ELF-1 (cell line): Measurements from ENCODE around the gene MGST2.

Experiments used
- DNase-seq: peaks from one replicate; pipeline ENCODE4 v3.0.0-alpha.2; 2016; ENCODE audit warnings: low read depth, low spot score

The MGST2 gene

DNA sequence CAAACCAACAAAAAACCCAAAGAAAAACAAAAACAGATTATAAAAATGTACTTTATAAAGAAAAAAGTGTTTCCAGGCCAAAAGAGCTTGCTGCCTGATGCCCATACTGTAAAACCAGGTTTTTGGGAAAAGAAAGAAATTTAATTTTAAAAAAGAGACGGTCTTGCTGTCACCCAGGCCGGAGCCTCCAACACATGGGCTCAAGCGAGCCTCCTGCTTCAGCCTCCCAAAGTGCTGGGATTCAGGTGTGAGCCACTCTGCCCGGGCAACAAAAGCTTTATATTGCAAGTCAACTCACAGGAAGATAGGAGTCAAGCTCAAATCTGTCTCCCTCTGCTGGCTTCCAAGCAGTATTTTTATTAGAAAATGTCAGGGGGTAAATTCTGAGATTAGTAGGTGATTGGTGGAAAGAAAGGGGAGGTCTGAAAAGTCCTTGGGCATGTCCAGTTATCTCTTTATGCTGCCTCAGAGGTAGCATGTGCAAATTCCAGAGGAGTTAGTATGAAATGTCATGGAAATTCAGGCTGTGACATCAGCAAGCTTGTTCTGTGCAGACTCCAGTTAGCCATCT lies 39.4 kb downstream of the MGST2 start:
- DNase-seq: no peak

- no peak for DNase-seq
Observed at GRCh38 chr4:139709660-139710059, 44.0 kb downstream of the MGST2 start.

- no peak for DNase-seq
Observed at GRCh38 chr4:139710073-139710472, 44.5 kb downstream of the MGST2 start.

DNA sequence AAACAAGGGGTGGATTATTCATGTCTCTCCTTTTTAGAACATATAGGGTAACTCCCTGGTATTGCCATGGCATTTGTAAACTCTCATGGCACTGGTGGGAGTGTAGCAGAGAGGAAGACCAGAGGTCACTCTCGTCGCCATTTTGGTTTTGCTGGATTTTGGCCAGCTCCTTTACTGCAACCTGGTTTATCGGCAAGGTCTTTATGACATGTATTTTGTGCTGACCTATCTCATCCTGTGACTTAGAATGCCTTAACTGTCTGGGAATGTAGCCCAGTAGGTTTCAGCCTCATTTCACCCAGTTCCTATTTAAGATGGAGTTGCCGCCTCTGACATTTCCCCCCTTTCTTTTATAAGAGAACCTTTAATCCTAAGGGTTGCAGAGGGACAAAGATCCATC lies 45.8 kb downstream of the MGST2 start:
- DNase-seq: no peak

DNA sequence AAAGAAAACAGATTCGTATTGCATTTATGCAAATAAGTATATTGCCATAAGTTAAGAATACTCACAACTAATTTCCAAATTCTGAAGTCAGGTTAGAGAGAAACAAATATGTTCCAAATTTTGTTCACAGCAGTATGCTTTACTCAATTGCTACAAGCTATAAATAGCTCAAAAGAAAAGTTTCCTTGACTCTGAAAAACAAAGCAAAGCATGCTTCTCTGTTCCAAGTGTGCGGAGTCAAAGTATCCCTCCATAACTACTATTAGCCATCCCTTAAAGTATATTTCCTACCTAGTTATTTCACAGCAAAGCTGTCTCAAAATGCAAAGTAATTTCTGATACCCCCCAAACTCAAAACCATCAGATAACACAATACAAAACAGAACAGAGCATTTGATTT lies 47.3 kb downstream of the MGST2 start:
- no peak for DNase-seq

DNA sequence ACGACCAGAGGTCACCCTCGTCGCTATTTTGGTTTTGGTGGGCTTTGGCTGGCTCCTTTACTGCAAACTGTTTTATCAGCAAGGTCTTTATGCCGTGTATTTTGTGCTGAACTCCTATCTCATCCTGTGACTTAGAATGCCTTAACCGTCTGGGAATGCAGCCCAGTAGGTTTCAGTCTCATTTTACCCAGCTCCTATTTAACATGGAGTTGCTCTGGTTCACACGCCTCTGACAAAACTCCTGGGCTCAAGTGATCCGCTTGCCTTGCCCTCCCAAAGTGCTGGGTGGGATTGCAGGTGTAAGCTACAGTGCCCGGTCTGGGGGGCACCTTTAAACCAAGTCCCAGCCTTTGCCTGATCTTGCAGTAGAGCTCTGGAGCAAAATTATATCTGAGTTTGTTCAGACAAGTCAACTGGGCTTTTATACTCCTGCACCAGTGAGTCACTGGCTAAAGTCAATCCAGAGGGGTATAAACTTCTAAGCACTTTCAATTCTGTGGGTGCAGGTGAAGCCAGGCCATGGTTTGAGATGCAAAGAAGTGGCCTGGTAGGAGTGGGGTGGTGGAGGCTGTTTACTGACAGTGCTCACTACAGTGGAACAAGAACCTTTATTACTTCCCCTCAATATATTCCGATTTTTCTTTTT lies 50.2 kb downstream of the MGST2 start:
- no peak for DNase-seq

DNA sequence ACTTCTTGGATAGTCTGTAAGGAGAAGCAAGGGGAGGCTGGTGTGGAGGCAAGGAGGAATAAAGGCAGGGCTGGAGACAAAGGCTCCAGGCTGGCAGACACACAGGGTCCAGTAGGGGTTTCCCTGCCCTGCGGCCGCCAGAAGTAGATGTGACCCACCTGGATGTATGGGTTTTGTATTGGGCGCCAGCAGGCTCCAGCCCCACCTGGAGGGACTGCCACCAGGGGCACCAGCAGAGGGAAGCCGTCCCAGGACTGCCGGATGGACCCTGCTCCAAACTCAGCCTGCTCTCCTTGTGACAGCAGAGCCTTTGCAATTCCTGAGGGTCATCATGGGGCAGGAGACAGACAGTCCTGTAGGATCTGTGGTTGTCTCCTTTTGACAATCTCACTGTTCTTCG lies 52.7 kb downstream of the MGST2 start:
- no peak for DNase-seq

GRCh38 chr4:139718833-139719232 lies 53.2 kb downstream of the MGST2 start:
- no peak for DNase-seq

- DNase-seq: peak; percentile 58
Observed at GRCh38 chr4:139719381-139720101, 53.9 kb downstream of the MGST2 start.

GRCh38 chr4:139720806-139721205 lies 55.2 kb downstream of the MGST2 start:
- DNase-seq: no peak

GRCh38 chr4:139721789-139722188 lies 56.2 kb downstream of the MGST2 start:
- no peak for DNase-seq

- DNase-seq: no peak
Observed at GRCh38 chr4:139725236-139725635, 59.6 kb downstream of the MGST2 start.

DNA sequence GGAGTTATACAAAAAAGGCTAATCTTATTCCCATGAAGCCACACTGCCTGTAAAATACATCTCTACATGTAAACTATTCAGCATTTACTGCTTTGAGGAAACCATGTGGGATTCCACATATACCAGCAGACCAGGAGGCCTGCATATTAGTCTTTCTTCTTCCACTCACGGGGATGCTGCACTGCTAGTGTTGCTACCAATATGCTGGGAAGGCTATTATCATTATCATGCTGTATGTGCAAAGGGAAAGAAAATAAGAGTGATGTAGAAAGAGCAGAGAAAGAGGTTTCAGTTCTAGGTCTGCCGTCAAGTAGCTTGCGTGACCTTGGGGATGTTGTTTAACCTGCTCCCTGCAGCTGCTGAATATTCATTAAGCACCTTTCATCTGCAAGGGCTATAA lies 61.0 kb downstream of the MGST2 start:
- DNase-seq: no peak

- DNase-seq: no peak
Observed at GRCh38 chr4:139728146-139728545, 62.5 kb downstream of the MGST2 start.

- DNase-seq: no peak
Observed at GRCh38 chr4:139728840-139729239, 63.2 kb downstream of the MGST2 start.

GRCh38 chr4:139732991-139733570 lies 67.5 kb downstream of the MGST2 start:
- no peak for DNase-seq

GRCh38 chr4:139734201-139734874 lies 68.7 kb downstream of the MGST2 start:
- no peak for DNase-seq

DNA sequence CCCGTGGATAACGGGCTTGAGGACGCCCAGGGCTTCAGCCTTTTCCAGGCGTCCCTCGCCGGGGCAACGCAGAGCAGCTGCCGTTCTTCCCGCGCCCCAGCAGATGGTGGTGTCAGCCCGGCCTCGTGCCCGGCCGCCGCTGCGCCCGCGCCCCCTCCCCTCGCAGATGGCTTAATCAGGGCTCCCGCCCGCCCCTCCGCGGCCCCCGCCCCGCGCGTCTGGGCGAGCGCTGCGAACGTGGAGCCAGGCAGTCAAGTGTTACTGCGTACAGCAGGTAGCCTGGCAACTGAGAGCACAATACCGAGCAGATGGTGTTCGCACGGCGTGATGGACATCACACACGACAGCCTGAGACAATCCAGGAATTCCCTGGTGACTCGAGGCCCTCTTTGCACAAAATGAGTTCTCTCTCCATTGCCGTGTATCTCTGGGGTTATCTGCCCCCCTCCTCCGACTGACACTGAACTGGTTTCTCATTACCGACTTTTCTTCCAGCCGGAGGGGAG lies 69.3 kb downstream of the MGST2 start:
- peak; percentile 90 for DNase-seq

DNA sequence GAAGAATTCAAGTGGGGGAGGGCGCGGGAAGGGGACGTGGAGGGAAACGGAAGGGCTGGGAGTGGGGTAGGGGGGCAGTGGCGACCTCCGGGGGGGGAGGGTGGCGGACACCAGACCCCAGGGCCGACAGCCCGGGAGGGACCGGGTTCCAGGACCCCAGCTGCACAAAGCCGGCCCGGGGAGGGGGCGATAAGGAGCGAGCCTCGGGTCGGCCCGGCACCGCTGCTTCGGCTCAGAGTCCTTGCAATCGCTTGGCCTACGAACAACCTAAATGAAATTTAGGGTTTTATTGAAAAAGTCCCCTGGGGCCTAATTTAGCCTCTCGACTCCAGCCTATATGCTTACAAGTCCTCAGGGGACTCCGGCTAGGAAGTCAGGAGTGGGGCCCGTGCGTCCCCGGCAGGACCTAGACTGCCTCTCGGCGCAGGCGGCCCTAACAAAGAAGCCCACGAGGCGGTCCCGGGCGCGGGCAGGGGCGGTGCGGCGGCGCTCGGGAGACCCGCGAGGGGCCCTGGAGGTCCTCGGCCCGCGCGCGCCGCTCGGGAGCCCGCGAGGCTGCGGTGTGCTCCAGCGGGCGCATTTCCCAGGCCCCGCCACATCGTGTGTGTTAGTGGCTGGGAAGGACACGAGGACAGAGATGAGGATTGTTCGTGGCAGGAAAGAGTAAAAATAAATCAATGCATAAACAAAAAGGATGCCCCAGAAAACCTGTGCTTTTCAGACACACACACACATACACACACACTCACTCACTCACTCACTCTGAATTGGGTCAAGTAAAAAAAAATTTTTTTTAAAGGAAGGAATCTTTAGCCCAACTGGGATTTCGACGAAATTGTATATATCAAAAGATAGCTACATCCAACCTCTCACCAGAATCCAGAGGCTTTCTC lies 70.0 kb downstream of the MGST2 start:
- peak; percentile 64 for DNase-seq

- no peak for DNase-seq
Observed at GRCh38 chr4:139736274-139736660, 70.6 kb downstream of the MGST2 start.

GRCh38 chr4:139736661-139737060 lies 71.0 kb downstream of the MGST2 start:
- DNase-seq: no peak
